Panc1 (cell line): ENCODE measurements around the gene IBA57.

Source experiments
- CTCF ChIP-seq: fragments of 450-650 bp; IDR thresholded peaks from 2 replicates; pipeline ENCODE4 v1.5.1; 2017; ENCODE audit warnings: mild to moderate bottlenecking
- POLR2AphosphoS5 ChIP-seq: IDR thresholded peaks from 2 replicates; pipeline ENCODE4 v1.6.1; 2012; ENCODE audit warnings: mild to moderate bottlenecking, low read depth, low read length, moderate library complexity

GRCh38 chr1:228184152-228184551, 18.5 kb downstream of the IBA57 start:
- TF ChIP-seq CTCF (no peak), POLR2AphosphoS5 (no peak)
